Upper lobe of left lung (tissue), 4 donors: ENCODE data around the gene EFCC1.

ENCODE experiments used
- POLR2A ChIP-seq, 4 donors: fragments of 450-650 bp; IDR thresholded peaks; one replicate each; pipeline ENCODE4 v1.5.1; 2016 to 2017; ENCODE audit warnings: antibody characterized with exemption in 4 of 4, mild to moderate bottlenecking in 2 of 4
- TF ChIP-seq, protein P1 (sequence below), 6 experiments: fragments of 450-650 bp in 4 of 6; fragments of 200-600 bp in 2 of 6; sonication (generic) in 2 of 6; IDR thresholded peaks; one replicate each; pipeline ENCODE4 v1.5.1; 2016 to 2019; ENCODE audit warnings: antibody characterized with exemption in 6 of 6

DNA sequence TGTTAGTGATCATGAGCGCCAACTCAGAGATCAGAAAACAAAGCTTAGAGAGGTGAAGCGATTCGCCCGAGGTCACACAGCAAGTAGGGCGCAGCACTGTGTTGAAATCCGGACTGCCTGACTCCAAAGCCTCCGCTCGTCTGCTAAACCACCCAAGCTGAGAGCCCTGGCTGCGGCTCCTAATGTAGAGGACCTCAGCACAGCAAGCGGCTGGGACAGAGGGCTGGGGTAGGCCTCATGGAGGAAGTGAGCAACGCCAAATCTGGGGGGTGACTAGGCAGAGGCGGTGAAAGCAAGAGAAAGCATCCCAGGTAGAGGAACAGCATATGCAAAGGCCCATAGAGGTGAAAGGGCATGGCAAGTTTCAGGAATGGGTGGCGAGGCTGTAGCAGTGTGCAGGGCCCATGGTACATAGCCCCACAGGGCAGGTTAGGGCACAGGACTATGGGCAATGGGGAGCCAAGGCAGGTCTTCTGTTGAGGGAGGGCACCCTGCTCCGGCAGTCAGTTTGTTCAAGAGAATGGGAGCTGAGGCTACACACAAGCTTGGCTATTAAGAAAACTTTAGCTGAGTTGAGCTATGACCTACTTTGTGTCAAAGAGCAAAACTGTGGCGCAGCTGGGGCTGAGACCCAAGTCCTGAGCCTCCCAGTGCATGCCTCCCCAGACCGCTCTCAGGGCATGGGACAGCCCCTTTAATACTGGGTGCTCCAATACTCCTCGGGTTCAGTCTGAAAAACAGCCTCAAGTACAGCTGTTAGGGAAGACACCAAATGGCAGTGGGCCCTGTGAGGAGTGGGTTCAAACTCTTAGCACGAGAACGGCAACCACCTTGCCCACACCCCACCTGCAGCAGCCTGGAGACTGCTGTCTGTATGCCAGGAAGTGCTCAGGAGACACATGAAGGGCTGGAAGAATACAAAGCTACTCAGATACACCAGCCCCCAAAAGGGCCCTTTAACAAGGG, 6.2 kb upstream of the EFCC1 start:
- TF ChIP-seq, protein P1, sequence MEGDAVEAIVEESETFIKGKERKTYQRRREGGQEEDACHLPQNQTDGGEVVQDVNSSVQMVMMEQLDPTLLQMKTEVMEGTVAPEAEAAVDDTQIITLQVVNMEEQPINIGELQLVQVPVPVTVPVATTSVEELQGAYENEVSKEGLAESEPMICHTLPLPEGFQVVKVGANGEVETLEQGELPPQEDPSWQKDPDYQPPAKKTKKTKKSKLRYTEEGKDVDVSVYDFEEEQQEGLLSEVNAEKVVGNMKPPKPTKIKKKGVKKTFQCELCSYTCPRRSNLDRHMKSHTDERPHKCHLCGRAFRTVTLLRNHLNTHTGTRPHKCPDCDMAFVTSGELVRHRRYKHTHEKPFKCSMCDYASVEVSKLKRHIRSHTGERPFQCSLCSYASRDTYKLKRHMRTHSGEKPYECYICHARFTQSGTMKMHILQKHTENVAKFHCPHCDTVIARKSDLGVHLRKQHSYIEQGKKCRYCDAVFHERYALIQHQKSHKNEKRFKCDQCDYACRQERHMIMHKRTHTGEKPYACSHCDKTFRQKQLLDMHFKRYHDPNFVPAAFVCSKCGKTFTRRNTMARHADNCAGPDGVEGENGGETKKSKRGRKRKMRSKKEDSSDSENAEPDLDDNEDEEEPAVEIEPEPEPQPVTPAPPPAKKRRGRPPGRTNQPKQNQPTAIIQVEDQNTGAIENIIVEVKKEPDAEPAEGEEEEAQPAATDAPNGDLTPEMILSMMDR (IDR thresholded peaks at IDR 0.05): no peak
- TF ChIP-seq POLR2A (IDR thresholded peaks at IDR 0.05): no peak
